DOHH2 (cell line): ENCODE measurements around the gene TMEM253.

Experiments
- H3F3A ChIP-seq: fragments of 200-600 bp; sonication (generic), shearing (Covaris generic); 2 replicates; pipeline ENCODE4 v1.6.0; 2016; ENCODE audit warnings: antibody characterized with exemption, mild to moderate bottlenecking; ENCODE audit not compliant: control insufficient read depth, insufficient read depth
- H3K27ac ChIP-seq: fragments of 200-600 bp; sonication (generic); 2 replicates; pipeline ENCODE4 v1.5.1; 2014; ENCODE audit warnings: low read depth, mild to moderate bottlenecking, low read length, moderate library complexity
- H3K27me3 ChIP-seq: fragments of 200-600 bp; sonication (generic); 2 replicates; pipeline ENCODE4 v1.6.1; 2014; ENCODE audit warnings: mild to moderate bottlenecking, low read length, mixed read lengths; ENCODE audit not compliant: control insufficient read depth
- H3K36me3 ChIP-seq: fragments of 200-600 bp; sonication (generic); 2 replicates; pipeline ENCODE4 v1.6.1; 2014; ENCODE audit warnings: mild to moderate bottlenecking, low read length, moderate library complexity, mixed read lengths; ENCODE audit not compliant: control insufficient read depth
- H3K4me1 ChIP-seq: fragments of 200-600 bp; sonication (generic); 2 replicates; pipeline ENCODE4 v1.6.1; 2014; ENCODE audit warnings: mild to moderate bottlenecking, low read length, mixed read lengths; ENCODE audit not compliant: control insufficient read depth
- H3K4me2 ChIP-seq: fragments of 200-600 bp; sonication (generic); 2 replicates; pipeline ENCODE4 v1.6.0; 2014; ENCODE audit warnings: mild to moderate bottlenecking, low read length, moderate library complexity
- H3K4me3 ChIP-seq: fragments of 200-600 bp; sonication (generic); 2 replicates; pipeline ENCODE4 v1.5.1; 2014; ENCODE audit warnings: mild to moderate bottlenecking, low read length, mixed read lengths
- H3K79me2 ChIP-seq: fragments of 200-600 bp; sonication (generic); 2 replicates; pipeline ENCODE4 v1.6.1; 2014; ENCODE audit warnings: mild to moderate bottlenecking, low read length, mixed read lengths; ENCODE audit not compliant: control insufficient read depth
- H3K9me2 ChIP-seq: fragments of 200-600 bp; sonication (generic); replicated peaks from 2 replicates; pipeline ENCODE4 v1.6.1; 2014; ENCODE audit warnings: mild to moderate bottlenecking, low read length, mixed read lengths; ENCODE audit not compliant: control insufficient read depth
- H3K9me3 ChIP-seq: fragments of 200-600 bp; sonication (generic); 2 replicates; pipeline ENCODE4 v1.6.1; 2014; ENCODE audit warnings: antibody characterized with exemption, low read length, mixed read lengths; ENCODE audit not compliant: control insufficient read depth, insufficient read depth
- H4K20me1 ChIP-seq: fragments of 200-600 bp; sonication (generic); 2 replicates; pipeline ENCODE4 v1.6.0; 2014; ENCODE audit warnings: low read depth, mild to moderate bottlenecking, antibody characterized with exemption, low read length, moderate library complexity; ENCODE audit not compliant: control insufficient read depth, insufficient read depth
- CTCF ChIP-seq: fragments of 200-600 bp; sonication (generic); IDR thresholded peaks from one replicate; pipeline ENCODE4 v1.5.1; 2014; ENCODE audit warnings: antibody characterized with exemption, mild to moderate bottlenecking, low read depth, low read length; ENCODE audit not compliant: poor library complexity, severe bottlenecking
- EZH2phosphoT487 ChIP-seq: fragments of 200-600 bp; sonication (generic); IDR thresholded peaks from 2 replicates; pipeline ENCODE4 v1.6.1; 2017; ENCODE audit warnings: borderline replicate concordance, mild to moderate bottlenecking, antibody characterized with exemption, low read length, moderate library complexity, mixed read lengths

TMEM253 gene

GRCh38 chr14:21068521-21069387, 32.1 kb upstream of the TMEM253 start:
- Histone ChIP-seq H3K9me3 (no peaks in the 10 kb centered on the region), H3K4me3 (no peak overlapping the region), H3K4me2 (peak overlapping the region; percentile 10), H3K79me2 (no peaks in the 10 kb centered on the region), H3F3A (peaks cover 8% of the 10 kb centered on the region; the same call in 1 of the 2 replicates), H4K20me1 (no peaks in the 10 kb centered on the region), H3K4me1 (peaks cover 46% of the 10 kb centered on the region), H3K27me3 (peaks cover 64% of the 10 kb centered on the region), H3K27ac (no peak overlapping the region), H3K36me3 (no peaks in the 10 kb centered on the region), H3K9me2 (no peaks in the 10 kb centered on the region)
- TF ChIP-seq EZH2phosphoT487: peak; percentile 89; the same call in 1 of the 2 replicates
- TF ChIP-seq CTCF: peak; percentile 58

- no peaks in the 10 kb centered on the region for H3K36me3 ChIP-seq
- peak overlapping the region; percentile 89 for H3K4me2 ChIP-seq
- peaks cover 8% of the 10 kb centered on the region; the same call in 1 of the 2 replicates for H3F3A ChIP-seq
- TF ChIP-seq EZH2phosphoT487 (peak; percentile 92; the same call in 1 of the 2 replicates), CTCF (no peak)
- no peaks in the 10 kb centered on the region for H3K9me2 ChIP-seq
- H4K20me1 ChIP-seq: no peaks in the 10 kb centered on the region
- peak overlapping the region; percentile 67 for H3K4me3 ChIP-seq
- peaks cover 60% of the 10 kb centered on the region for H3K27me3 ChIP-seq
- no peaks in the 10 kb centered on the region for H3K9me3 ChIP-seq
- H3K79me2 ChIP-seq: no peaks in the 10 kb centered on the region
- no peak overlapping the region for H3K27ac ChIP-seq
- peaks cover 46% of the 10 kb centered on the region for H3K4me1 ChIP-seq
Measured at GRCh38 chr14:21069388-21070082, 31.3 kb upstream of the TMEM253 start.

GRCh38 chr14:21070083-21070609, 30.7 kb upstream of the TMEM253 start, which contains the start of gene ARHGEF40:
TSS of gene ARHGEF40 (plus strand) at chr14:21070304. CDS start at chr14:21070397, 93 bp downstream.
- Histone ChIP-seq H3K27ac (no peak within 1 kb of the TSS), H3K9me3 (no peaks in the 10 kb centered on the region), H3F3A (peaks cover 8% of the 10 kb centered on the region; the same call in 1 of the 2 replicates), H3K4me1 (peaks cover 46% of the 10 kb centered on the region), H3K79me2 (no peaks in the 10 kb centered on the region), H4K20me1 (no peaks in the 10 kb centered on the region), H3K27me3 (peaks cover 56% of the 10 kb centered on the region), H3K4me3 (peak within 1 kb of the TSS; percentile 67), H3K4me2 (peak within 1 kb of the TSS; percentile 89), H3K9me2 (no peaks in the 10 kb centered on the region), H3K36me3 (no peaks in the 10 kb centered on the region)
- TF ChIP-seq CTCF: no peak
